Endometrial microvascular endothelial cells (primary cell): Measurements from ENCODE around the gene LMTK2. TPM values are rescaled to one million over a fixed set of nuclear protein-coding genes. Genes with fewer than 3 reads are reported as not detected.

ENCODE experiments used
- in situ Hi-C: cut with HindIII; loops from 2 replicates; pipeline ENCODE4 v1.10.0; 2017; ENCODE audit warnings: low sequenced_read_pairs, low pct_unique_long_range_greater_than_20kb; ENCODE audit errors: inconsistent ontology term
- total RNA-seq: library from RNA; depleted of rRNA; stranded (reverse); fragments of >200 nt; gene quantifications from one replicate; pipeline ENCODE4 v1.2.3, GENCODE V29; 2015; ENCODE audit errors: inconsistent ontology term

LMTK2 gene
- total RNA-seq, 1 donor from 2014 or later = 11.1 TPM

- in situ Hi-C loops = no loop called here
Observed at GRCh38 chr7:98133621-98134303, 27.1 kb downstream of the LMTK2 start.

DNA sequence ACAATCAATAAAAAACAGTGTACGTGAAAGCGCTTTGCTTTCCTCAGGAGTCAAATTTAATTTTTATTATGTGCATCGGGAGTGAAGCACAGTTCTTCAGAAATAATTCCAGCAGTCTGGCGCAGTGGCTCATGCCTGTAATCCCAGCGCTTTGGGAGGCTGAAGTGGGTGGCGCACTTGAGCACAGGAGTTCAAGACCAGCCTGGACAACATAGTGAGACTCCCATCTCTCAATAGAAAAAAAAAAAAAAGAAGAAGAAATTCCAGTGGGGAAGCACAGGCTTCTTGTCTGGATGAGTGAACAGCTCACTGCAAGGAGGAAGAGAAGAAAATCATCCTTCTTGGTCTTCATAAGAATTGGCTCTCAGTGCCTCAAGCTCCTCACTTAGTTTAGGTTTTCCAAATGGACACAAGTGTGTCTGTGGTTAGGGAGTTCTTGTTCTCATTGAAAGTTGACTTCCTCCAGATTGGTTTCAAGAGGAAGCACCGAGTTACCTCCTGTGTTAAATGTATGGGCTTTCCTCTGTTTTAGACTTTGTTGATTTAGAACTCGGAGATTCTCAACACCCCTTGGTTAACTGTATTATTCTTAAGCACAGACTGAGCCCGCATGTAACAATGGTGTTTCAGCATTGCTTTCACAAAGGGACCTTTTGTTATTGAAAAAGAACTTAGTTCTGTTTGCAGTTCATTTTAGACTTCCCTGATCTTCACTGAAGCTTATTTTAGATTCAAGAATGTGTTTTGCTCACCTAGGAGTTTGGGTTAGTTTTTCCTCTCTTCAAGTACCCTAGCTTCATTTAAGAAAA is 28.0 kb downstream of the LMTK2 start:
- in situ Hi-C loops = no loop called here

DNA sequence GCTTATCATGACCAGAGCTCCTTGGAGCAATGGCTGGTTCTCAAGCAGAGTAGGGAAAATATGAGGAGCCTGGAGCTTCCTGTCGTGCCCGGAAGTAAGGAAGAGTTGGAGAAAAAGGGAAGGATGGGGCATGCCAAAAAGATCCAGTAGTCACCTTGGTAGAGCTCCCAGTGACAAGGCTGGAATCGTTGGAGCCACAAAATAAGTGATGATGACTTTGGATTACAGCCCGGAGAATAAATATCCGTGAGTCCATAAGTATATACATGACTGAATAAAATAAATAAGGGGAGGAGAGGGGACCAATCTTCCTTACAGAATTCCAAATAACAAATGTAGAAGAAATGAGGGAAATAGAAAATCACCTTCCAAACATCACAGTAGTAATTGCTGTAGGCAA is 29.3 kb downstream of the LMTK2 start:
- in situ Hi-C loops = no loop called here

DNA sequence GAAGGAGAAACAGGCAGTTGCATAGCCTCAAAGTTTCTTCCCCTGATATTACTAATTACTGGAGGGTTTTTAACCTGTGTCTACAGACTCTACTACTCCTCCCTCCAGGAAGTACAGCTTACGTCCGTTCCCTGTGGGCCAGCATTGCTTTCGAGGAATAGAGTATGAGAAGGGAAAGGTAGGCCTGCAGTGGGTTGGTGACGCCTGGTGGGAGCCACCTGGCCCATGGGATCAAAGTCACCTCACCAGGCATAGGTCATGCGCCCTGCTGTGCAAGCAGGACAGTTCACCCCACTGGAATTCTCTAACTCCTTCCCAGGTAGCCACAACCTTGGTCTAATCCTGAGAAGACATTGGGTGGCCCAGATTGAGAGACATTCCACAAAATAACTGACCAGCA is 29.8 kb downstream of the LMTK2 start:
- in situ Hi-C loops = no loop called here

GRCh38 chr7:98137134-98137825 is 30.6 kb downstream of the LMTK2 start:
- in situ Hi-C loops = no loop called here

- in situ Hi-C loops = no loop called here
Observed at GRCh38 chr7:98137826-98138151, 31.1 kb downstream of the LMTK2 start.

DNA sequence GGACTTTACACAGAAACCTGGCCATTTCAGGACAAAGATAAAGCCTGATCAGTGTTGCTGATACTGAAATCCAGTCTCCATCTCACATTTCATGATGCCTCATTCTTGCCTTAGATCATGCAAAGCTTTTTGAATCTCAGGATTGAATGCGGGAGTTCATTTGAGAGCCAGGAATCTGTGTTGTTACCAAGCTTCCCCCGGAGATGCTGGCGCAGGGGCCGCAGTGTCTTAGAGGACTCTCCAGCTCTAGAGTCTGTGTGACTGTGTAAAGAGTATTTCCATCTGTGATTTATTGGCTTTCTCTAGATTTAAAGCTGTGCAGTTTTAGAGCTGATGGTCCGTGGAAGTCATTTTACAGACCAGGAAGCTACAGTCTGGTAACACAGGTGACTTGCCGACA is 32.0 kb downstream of the LMTK2 start:
- in situ Hi-C loops = no loop called here

GRCh38 chr7:98142658-98143057 is 36.0 kb downstream of the LMTK2 start:
- in situ Hi-C loops = no loop called here

- in situ Hi-C loops = no loop called here
Observed at GRCh38 chr7:98148607-98149006, 41.9 kb downstream of the LMTK2 start.

DNA sequence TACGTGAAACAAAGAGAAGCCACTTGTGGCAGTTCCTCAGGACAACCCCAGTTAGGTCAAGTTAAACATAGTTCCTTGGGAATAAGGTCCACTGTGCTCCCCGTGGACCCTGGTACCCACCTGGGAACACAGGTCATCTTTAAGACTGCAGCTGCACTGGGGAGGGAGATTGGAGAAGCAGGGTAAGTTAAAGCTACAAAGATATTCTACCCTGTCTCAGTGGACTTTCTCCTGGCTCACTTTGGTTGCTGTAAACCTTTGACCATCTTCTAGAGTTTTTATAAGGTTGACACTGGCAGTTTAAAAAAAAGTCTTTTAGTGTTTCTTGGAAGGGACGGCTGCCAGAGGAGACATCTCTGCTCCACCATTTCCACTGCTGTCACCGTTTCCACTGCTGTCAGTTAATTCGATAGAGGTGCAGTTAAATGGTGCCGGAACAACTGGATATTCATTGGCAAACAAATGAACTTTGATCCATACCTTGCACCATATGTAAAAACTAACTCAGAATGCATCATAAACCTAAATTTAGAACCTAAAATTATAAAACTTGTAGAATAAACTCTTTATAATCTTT is 42.5 kb downstream of the LMTK2 start:
- in situ Hi-C loops = no loop called here

- in situ Hi-C loops = no loop called here
Observed at GRCh38 chr7:98151884-98152283, 45.2 kb downstream of the LMTK2 start.

GRCh38 chr7:98156700-98157099 is 50.0 kb downstream of the LMTK2 start:
- in situ Hi-C loops = no loop called here

DNA sequence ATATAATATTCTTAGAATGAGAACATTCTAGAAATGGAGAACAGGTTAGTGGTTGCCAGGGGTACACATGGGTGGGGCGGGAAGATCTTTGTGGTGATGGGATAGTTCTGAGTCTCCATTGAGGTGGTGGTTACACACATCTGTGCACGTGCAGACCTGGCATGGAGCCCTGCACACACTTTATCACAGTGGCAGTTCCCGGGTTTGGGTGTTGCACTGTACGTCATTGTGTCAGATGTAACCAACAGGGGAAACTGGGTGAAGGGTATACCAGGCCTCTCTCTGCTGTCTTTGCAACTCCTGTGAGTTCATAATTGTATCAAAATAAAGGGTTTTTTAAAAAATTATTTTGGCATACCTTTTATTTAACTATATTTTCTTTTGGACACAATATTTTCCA is 51.1 kb downstream of the LMTK2 start:
- in situ Hi-C loops = no loop called here

DNA sequence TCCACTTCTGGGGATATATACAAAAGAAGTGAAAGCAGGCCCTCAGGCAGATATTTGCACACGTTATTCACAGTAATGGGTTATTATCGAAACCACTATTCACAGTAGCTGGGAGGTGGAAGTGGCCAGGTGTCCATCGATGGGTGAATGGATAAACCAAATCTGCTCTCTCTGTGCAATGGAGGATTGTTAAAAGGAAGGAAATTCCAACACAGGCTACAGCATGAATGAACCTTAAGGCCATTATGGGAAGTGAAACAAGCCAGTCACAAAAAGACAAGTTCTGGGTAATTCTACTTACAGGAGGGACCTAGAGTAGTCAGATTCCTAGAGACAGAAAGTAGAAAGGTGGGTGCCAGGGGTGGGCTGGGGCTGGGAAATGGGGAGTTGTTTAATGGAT is 56.1 kb downstream of the LMTK2 start:
- in situ Hi-C loops = loop anchor here (10.0 kb wide), 1 partner anchor 128 kb away; no protein-coding TSS in a partner anchor

DNA sequence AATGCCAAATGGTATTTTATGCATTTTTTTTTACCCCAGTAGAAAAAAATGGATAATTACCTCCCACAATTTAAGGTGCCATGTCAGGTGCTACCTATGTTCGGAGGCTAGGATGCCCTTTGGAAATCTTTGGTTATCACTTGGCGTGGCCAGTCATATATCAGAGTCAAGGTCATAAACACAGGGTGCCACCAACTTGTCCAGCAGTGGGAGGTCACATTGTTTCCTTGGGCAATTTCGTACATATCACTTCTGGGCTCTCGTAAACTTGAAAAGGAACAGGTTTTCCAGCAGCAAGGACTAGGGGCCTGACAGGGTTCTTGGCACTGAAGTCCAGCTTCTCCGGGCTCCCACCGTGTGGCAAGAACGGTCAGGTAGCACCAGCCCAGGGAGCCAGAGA is 56.6 kb downstream of the LMTK2 start:
- in situ Hi-C loops = loop anchor here (10.0 kb wide), 1 partner anchor 128 kb away; no protein-coding TSS in a partner anchor

- in situ Hi-C loops = loop anchor here (10.0 kb wide), 1 partner anchor 129 kb away; no protein-coding TSS in a partner anchor
Observed at GRCh38 chr7:98163704-98164494, 57.2 kb downstream of the LMTK2 start.

- in situ Hi-C loops = loop anchor here (10.0 kb wide), 1 partner anchor 131 kb away; no protein-coding TSS in a partner anchor
Observed at GRCh38 chr7:98165827-98166667, 59.4 kb downstream of the LMTK2 start.

DNA sequence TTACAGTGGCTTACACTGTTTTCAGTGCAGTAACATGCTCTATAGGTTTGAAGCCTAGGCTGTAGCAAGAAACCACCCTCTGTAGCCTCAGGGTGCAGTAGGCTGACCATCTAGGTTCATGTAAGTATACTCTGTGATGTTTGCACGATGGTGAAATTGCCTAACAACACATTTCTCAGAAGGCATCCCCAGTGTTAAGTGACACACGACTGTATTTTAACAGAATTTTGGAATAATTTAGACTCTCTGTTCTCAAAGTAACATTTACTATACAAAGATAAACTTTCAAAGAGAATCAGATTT is 60.0 kb downstream of the LMTK2 start:
- in situ Hi-C loops = loop anchor here (10.0 kb wide), 1 partner anchor 132 kb away; no protein-coding TSS in a partner anchor
